ENCODE data around the gene TMEM187. TPM values are rescaled to one million over a fixed set of nuclear protein-coding genes. Genes with fewer than 3 reads are reported as not detected.

Gene TMEM187
- total RNA-seq, 2 donors from 2014 or later, result 4.8 to 8.1 TPM

DNA sequence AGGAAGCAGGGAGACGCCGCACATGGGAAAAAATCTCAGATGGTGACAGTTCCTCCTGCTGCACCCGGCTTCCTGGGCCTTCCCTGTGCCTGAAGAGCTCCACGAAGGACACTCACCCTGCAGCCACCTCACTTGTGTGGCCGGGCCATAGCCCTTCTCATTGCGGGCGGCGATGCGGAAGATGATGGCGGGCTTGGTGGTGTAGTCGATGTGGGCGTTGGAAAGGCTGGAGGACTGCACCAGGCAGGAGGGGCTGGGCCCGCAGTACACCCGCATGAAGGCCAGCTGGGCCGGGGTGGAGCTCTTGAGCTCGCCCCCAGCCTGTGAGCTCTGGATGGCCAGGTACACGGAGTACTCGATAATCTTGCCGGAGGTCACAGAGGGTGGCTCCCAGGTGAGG, 22.4 kb upstream of the TMEM187 start:
- Histone ChIP-seq H3K4me3 (ENCODE audit: low read length) (no peak overlapping the region), H3K9me3 (ENCODE audit: control insufficient read depth, low read length) (no peaks in the 10 kb centered on the region), H3K36me3 (ENCODE audit: control insufficient read depth, insufficient read depth, low read length) (peaks cover 25% of the 10 kb centered on the region), H3K4me1 (ENCODE audit: control insufficient read depth, insufficient read depth, low read length) (no peaks in the 10 kb centered on the region), H3K27ac (ENCODE audit: low read depth, low read length) (no peak overlapping the region), H3K9ac (ENCODE audit: extremely low read depth, low read length, poor library complexity, severe bottlenecking) (no peak overlapping the region), H3K27me3 (ENCODE audit: control insufficient read depth, insufficient read depth, low read length, poor library complexity, severe bottlenecking) (no peaks in the 10 kb centered on the region)
- peaks cover 7% of the 10 kb centered on the region for H3K4me1 Mint-ChIP-seq
- no peaks in the 10 kb centered on the region for H3K9me3 Mint-ChIP-seq
- no peak for DNase-seq
- 86 to 92% methylated on average over 7 to 19 of the region's 19 CpGs for WGBS, 2 experiments (ENCODE audit: insufficient coverage in 1 of 2, insufficient read length in 1 of 2)
- no peaks in the 10 kb centered on the region for H3K27me3 Mint-ChIP-seq (ENCODE audit: insufficient read depth)
- H3K36me3 Mint-ChIP-seq (ENCODE audit: low read depth), result peaks cover 63% of the 10 kb centered on the region
- no peak overlapping the region for H3K4me3 Mint-ChIP-seq
- TF ChIP-seq, protein P1, sequence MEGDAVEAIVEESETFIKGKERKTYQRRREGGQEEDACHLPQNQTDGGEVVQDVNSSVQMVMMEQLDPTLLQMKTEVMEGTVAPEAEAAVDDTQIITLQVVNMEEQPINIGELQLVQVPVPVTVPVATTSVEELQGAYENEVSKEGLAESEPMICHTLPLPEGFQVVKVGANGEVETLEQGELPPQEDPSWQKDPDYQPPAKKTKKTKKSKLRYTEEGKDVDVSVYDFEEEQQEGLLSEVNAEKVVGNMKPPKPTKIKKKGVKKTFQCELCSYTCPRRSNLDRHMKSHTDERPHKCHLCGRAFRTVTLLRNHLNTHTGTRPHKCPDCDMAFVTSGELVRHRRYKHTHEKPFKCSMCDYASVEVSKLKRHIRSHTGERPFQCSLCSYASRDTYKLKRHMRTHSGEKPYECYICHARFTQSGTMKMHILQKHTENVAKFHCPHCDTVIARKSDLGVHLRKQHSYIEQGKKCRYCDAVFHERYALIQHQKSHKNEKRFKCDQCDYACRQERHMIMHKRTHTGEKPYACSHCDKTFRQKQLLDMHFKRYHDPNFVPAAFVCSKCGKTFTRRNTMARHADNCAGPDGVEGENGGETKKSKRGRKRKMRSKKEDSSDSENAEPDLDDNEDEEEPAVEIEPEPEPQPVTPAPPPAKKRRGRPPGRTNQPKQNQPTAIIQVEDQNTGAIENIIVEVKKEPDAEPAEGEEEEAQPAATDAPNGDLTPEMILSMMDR (conservative IDR thresholded peaks at IDR 0.05), result no peak
- H3K27ac Mint-ChIP-seq, result no peak overlapping the region

DNA sequence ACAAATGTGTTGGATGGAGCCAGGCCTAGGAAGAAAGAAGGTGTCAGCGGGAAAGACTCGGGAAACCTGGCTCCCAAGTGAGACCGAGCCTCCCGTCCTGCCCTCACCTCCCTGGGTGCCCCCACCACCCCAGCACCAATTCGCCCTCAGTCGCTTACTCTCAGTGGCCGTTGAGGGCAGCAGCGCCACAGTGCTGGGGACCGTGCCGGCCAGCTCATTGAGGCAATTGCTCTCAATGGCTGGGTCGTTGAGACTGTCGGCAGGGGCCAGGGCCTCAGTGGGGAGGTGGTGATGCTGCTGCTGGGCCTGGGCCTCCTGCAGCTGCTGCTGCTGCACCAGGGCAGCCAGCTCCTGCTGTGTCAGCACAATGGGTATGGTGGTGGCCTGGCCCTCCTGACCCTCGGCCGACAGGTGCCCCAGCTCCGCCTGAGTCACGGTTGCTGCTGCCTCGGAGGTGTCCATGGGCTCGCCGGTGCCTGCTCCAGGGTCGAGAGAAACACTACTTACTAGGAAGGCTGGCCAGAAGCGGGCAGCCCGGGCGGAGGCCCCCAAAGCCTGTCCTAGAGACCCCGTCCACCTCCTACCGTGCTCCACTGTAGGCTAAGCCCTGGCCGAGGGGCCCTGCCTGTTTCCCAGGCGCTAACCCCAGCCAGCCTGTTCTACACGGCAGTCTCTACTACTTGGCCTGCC, 20.7 kb upstream of the TMEM187 start:
- Histone ChIP-seq H3K9ac (ENCODE audit: extremely low read depth, low read length, poor library complexity, severe bottlenecking) (no peak overlapping the region), H3K4me1 (ENCODE audit: control insufficient read depth, insufficient read depth, low read length) (no peaks in the 10 kb centered on the region), H3K27me3 (ENCODE audit: control insufficient read depth, insufficient read depth, low read length, poor library complexity, severe bottlenecking) (no peaks in the 10 kb centered on the region), H3K4me3 (ENCODE audit: low read length) (no peak overlapping the region), H3K27ac (ENCODE audit: low read depth, low read length) (no peak overlapping the region), H3K36me3 (ENCODE audit: control insufficient read depth, insufficient read depth, low read length) (peaks cover 25% of the 10 kb centered on the region), H3K9me3 (ENCODE audit: control insufficient read depth, low read length) (no peaks in the 10 kb centered on the region)
- 96% methylated on average over 28 of the region's 28 CpGs; no CpG with 5 or more reads in 1 of the 2 experiments for WGBS, 2 experiments (ENCODE audit: insufficient coverage in 1 of 2, insufficient read length in 1 of 2)
- Mint-ChIP-seq H3K9me3 (no peaks in the 10 kb centered on the region), H3K36me3 (ENCODE audit: low read depth) (peaks cover 79% of the 10 kb centered on the region), H3K27ac (no peak overlapping the region), H3K4me1 (peaks cover 7% of the 10 kb centered on the region), H3K27me3 (ENCODE audit: insufficient read depth) (no peaks in the 10 kb centered on the region), H3K4me3 (no peak overlapping the region)
- TF ChIP-seq, protein P1 (conservative IDR thresholded peaks at IDR 0.05), result no peak
- DNase-seq, result no peak

DNA sequence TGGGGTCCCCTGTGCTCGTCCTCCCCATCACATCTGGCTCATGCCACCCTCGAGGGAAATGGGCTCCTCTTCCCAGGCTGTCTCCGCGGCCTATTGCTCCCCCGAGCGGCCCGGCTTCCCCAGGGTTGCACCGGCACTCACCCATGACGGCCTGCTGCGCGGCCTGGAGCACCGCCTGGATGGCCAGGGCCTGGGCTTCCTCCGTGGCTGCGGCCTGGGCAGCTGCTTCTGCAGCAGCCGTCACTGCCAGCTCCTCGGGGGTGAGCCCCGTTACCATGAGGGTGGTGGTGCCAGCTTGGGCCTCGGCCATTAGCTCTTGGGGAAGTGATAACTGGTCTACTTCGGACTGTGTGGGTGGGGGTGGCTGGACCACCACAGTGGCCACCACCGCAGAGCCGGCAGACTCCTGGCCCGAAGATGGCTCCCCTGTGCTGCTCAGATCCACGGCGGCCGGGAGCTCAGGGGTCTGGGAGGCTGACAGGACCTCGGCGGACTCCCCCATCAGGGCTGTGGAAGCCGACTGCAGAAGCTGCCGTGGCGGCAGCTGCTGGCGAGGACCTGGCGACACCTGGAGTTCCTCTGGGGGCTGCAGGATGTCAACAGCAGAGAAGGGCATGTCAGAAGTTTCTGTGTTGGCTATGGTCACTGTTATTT, 20.1 kb upstream of the TMEM187 start:
- 94 to 98% methylated on average over 10 to 31 of the region's 32 CpGs for WGBS, 2 experiments (ENCODE audit: insufficient coverage in 1 of 2, insufficient read length in 1 of 2)
- no peak for DNase-seq
- no peak overlapping the region for H3K4me3 Mint-ChIP-seq
- Histone ChIP-seq H3K4me3 (ENCODE audit: low read length) (no peak overlapping the region), H3K9ac (ENCODE audit: extremely low read depth, low read length, poor library complexity, severe bottlenecking) (no peak overlapping the region), H3K9me3 (ENCODE audit: control insufficient read depth, low read length) (no peaks in the 10 kb centered on the region), H3K4me1 (ENCODE audit: control insufficient read depth, insufficient read depth, low read length) (no peaks in the 10 kb centered on the region), H3K27me3 (ENCODE audit: control insufficient read depth, insufficient read depth, low read length, poor library complexity, severe bottlenecking) (no peaks in the 10 kb centered on the region), H3K27ac (ENCODE audit: low read depth, low read length) (no peak overlapping the region), H3K36me3 (ENCODE audit: control insufficient read depth, insufficient read depth, low read length) (peaks cover 25% of the 10 kb centered on the region)
- H3K27ac Mint-ChIP-seq, result peak overlapping the region; percentile 21
- H3K4me1 Mint-ChIP-seq, result peaks cover 6% of the 10 kb centered on the region
- H3K27me3 Mint-ChIP-seq (ENCODE audit: insufficient read depth), result no peaks in the 10 kb centered on the region
- peaks cover 82% of the 10 kb centered on the region for H3K36me3 Mint-ChIP-seq (ENCODE audit: low read depth)
- TF ChIP-seq, protein P1 (conservative IDR thresholded peaks at IDR 0.05), result no peak
- H3K9me3 Mint-ChIP-seq, result no peaks in the 10 kb centered on the region
